Karpas-422 (cell line): ENCODE results near the gene HSPA9. TPM values are rescaled to one million over a fixed set of nuclear protein-coding genes. Genes with fewer than 3 reads are reported as not detected.

ENCODE experiments used
- DNase-seq: peaks from one replicate; pipeline ENCODE4 v3.0.0-alpha.2; 2015
- H2AFZ ChIP-seq: fragments of 200-600 bp; sonication (generic); 2 replicates; pipeline ENCODE4 v1.6.1; 2014; ENCODE audit warnings: antibody characterized with exemption, low read length, mixed read lengths
- H3K27ac ChIP-seq: fragments of 200-600 bp; sonication (generic); 2 replicates; pipeline ENCODE4 v1.5.1; 2014; ENCODE audit warnings: mild to moderate bottlenecking, low read length, moderate library complexity
- H3K27me3 ChIP-seq: fragments of 200-600 bp; sonication (generic); 2 replicates; pipeline ENCODE4 v1.6.1; 2014; ENCODE audit warnings: low read length, mixed read lengths
- H3K36me3 ChIP-seq: fragments of 200-600 bp; sonication (generic); 2 replicates; pipeline ENCODE4 v1.6.1; 2014; ENCODE audit warnings: low read length, mixed read lengths; ENCODE audit not compliant: insufficient read depth
- H3K4me1 ChIP-seq: fragments of 200-600 bp; sonication (generic); 2 replicates; pipeline ENCODE4 v1.6.1; 2014; ENCODE audit warnings: mild to moderate bottlenecking, low read length, mixed read lengths
- H3K4me2 ChIP-seq: fragments of 200-600 bp; sonication (generic); 2 replicates; pipeline ENCODE4 v1.6.1; 2014; ENCODE audit warnings: low read length, low read depth, mild to moderate bottlenecking; ENCODE audit not compliant: poor library complexity, severe bottlenecking
- H3K4me3 ChIP-seq: fragments of 200-600 bp; sonication (generic); 2 replicates; pipeline ENCODE4 v1.5.1; 2014; ENCODE audit warnings: mild to moderate bottlenecking, antibody characterized with exemption, low read length, mixed read lengths
- H3K79me2 ChIP-seq: fragments of 200-600 bp; sonication (generic); 2 replicates; pipeline ENCODE4 v1.6.1; 2014; ENCODE audit warnings: mild to moderate bottlenecking, low read length, mixed read lengths
- H3K9ac ChIP-seq: fragments of 200-600 bp; sonication (generic); 2 replicates; pipeline ENCODE4 v1.6.0; 2014; ENCODE audit warnings: low read length
- H3K9me2 ChIP-seq: fragments of 200-600 bp; sonication (generic), shearing (Covaris generic); replicated peaks from 2 replicates; pipeline ENCODE4 v1.6.0; 2014; ENCODE audit warnings: mild to moderate bottlenecking, low read length, moderate library complexity; ENCODE audit not compliant: insufficient read depth
- H3K9me3 ChIP-seq: fragments of 300-700, 200-600 bp; sonication (generic); 2 replicates; pipeline ENCODE4 v1.6.1; 2014; ENCODE audit warnings: low read length, mixed read lengths
- H4K20me1 ChIP-seq: fragments of 200-600 bp; sonication (generic); 2 replicates; pipeline ENCODE4 v1.6.1; 2014; ENCODE audit warnings: mild to moderate bottlenecking, antibody characterized with exemption, low read length, low read depth; ENCODE audit not compliant: insufficient read depth
- total RNA-seq: library from RNA; depleted of rRNA; stranded (reverse); fragments of >200 nt; shearing (Covaris generic); gene quantifications from 2 replicates; pipeline ENCODE4 v1.2.3, GENCODE V29; 2014; ENCODE audit warnings: low replicate concordance

The HSPA9 gene
- total RNA-seq, 1 experiment from 2014 or later, result 269 TPM

DNA sequence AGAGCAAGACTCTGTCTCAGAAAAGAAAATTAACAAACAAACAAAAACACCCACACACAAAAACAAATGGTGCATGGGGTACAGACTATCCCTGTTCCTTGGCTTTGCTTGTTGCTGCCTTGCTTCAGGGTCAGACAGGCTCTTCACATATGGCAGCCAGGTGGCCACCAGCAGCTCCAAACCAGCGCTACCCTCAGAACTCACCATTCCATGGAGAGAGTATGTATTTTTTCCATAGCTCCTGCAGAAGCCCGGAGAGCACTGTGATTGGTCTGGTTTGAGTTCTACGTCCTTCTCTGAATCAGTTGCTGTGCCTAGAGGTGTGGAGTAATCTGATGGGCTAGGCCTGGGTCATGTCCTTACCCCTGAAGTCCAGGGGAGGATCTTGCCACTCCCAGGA lies 25.2 kb upstream of the HSPA9 start:
- Histone ChIP-seq H3K4me3 (no peak overlapping the region), H3K9me2 (no peaks in the 10 kb centered on the region), H3K36me3 (no peaks in the 10 kb centered on the region), H3K4me1 (0 out of 2 replicates have a peak, but pooled peaks cover 4% of the 10 kb centered on the region), H3K27ac (no peak overlapping the region), H3K9me3 (no peaks in the 10 kb centered on the region), H2AFZ (no peak overlapping the region), H3K4me2 (no peak overlapping the region), H3K9ac (no peak overlapping the region), H3K79me2 (no peaks in the 10 kb centered on the region), H3K27me3 (no peaks in the 10 kb centered on the region; the same call in 1 of the 2 replicates), H4K20me1 (no peaks in the 10 kb centered on the region)
- no peak for DNase-seq

DNA sequence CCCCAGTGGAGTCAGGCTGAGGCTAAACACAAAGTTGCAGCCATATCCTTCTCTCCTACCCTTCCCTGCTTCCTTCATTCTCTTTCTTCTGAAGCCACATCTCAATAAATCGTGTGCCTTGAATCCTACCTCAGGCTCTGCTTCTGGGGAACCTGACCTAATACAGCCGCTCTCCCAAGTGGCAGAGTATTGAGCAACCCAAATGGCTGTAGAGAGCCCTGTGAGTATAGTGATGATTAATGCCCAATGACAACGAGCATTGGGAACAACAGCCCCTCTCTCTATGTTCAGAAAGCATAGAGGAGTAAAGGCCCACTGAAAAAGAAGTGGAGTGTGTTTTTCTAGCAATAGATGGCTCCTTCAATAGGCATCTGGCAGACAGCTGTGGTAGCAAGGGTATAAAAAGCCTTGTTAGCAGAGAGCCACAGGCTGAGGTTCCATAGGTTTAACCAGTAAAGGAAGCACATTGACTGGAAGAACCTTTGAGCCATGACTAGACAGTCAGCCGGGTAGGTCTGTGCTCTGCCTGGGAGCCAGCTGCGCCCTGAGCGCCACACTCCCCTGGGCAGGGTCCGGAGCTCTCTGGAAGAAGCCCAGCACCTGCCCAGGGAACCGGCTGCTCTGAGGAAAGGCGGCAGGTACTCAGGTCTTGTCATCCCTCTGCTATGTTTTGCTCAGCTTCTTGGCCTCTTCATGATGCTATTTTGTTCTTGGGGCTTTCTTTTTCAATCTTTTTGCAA lies 22.6 kb upstream of the HSPA9 start:
- DNase-seq, result no peak
- no peaks in the 10 kb centered on the region for H3K9me3 ChIP-seq
- no peaks in the 10 kb centered on the region for H3K79me2 ChIP-seq
- no peaks in the 10 kb centered on the region for H3K9me2 ChIP-seq
- H2AFZ ChIP-seq, result no peak overlapping the region
- no peak overlapping the region for H3K4me2 ChIP-seq
- H3K4me1 ChIP-seq, result 0 out of 2 replicates have a peak, but pooled peaks cover 4% of the 10 kb centered on the region
- H3K4me3 ChIP-seq, result no peak overlapping the region
- no peaks in the 10 kb centered on the region; the same call in 1 of the 2 replicates for H3K27me3 ChIP-seq
- no peaks in the 10 kb centered on the region for H4K20me1 ChIP-seq
- H3K9ac ChIP-seq, result no peak overlapping the region
- H3K36me3 ChIP-seq, result no peaks in the 10 kb centered on the region
- H3K27ac ChIP-seq, result no peak overlapping the region

DNA sequence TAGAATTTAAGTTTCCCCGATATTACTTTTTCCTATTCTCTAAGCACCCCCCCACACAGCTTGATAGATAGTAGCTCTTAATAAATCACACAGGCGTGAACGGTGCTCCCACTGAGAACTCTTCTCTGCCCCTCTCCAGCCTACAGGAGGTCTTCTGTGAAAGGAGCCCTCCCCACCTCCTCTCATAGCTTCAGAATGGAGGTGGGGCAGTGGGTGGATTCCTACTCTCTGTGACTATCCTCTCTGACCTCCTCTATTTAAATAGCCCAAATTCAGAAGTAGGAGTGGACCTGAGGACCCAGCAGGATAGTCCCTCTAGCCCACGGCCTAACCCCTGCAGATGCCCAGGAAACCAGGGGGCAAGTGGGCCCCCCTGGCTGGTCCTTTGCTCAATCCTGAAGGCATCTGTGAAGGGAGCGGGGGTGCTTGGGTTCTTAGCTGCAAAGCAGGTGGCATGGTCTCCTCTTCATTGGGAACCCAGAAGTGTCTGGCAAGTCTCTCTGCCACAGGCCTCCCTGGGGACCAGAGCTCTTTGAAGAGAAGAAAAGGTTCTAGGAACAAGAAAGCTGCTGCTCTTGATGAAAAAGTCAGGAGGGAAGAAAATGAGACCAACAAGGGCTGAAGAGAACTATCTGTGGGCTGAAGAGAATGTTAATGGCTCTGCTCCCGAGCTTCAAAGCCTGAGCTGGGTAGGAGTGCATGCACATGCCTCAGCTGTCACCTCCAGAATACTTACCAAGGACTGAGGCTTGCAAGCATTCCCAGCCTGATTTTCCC lies 21.1 kb upstream of the HSPA9 start:
- no peaks in the 10 kb centered on the region for H4K20me1 ChIP-seq
- H3K4me3 ChIP-seq, result no peak overlapping the region
- no peaks in the 10 kb centered on the region for H3K79me2 ChIP-seq
- no peak overlapping the region for H2AFZ ChIP-seq
- no peaks in the 10 kb centered on the region for H3K9me3 ChIP-seq
- no peak overlapping the region for H3K4me2 ChIP-seq
- peak; percentile 49 for DNase-seq
- no peaks in the 10 kb centered on the region; the same call in 1 of the 2 replicates for H3K27me3 ChIP-seq
- H3K27ac ChIP-seq, result no peak overlapping the region
- H3K4me1 ChIP-seq, result 0 out of 2 replicates have a peak, but pooled peaks cover 4% of the 10 kb centered on the region
- no peaks in the 10 kb centered on the region for H3K36me3 ChIP-seq
- H3K9me2 ChIP-seq, result no peaks in the 10 kb centered on the region
- no peak overlapping the region for H3K9ac ChIP-seq

DNA sequence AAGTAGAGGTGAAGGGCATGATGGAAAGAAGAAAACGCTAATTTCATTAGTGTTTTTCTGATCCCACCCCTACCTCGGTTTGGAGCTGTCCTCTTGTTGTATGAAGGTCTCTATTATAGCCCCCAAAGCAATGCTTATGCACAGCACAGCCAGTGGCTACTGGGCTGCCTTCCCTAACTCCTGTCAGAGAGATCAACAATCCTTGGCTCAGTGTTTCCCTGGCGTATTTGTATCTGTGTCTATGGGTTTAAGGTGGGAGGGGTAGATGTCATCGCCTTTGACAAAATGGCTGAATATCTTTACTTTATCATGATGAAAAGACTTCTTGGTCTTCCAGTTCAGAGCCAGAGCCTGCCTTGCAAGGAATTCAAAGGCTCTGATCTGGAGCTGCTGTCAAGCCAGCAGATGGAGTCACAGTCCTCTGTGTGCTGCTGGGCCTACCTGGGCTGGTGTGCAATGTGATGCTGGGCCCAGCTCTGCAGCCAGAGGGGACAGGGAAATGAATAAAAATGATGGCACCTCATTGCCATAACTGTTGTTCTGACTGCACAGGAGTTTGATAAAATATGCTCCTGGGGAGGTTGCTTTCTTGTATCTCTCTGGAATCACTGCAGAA lies 20.1 kb upstream of the HSPA9 start:
- no peak overlapping the region for H3K27ac ChIP-seq
- H3K9ac ChIP-seq, result no peak overlapping the region
- H4K20me1 ChIP-seq, result no peaks in the 10 kb centered on the region
- H3K79me2 ChIP-seq, result no peaks in the 10 kb centered on the region
- H3K9me3 ChIP-seq, result no peaks in the 10 kb centered on the region
- 0 out of 2 replicates have a peak, but pooled peaks cover 4% of the 10 kb centered on the region for H3K4me1 ChIP-seq
- H3K27me3 ChIP-seq, result no peaks in the 10 kb centered on the region; the same call in 1 of the 2 replicates
- DNase-seq, result no peak
- H2AFZ ChIP-seq, result no peak overlapping the region
- H3K9me2 ChIP-seq, result no peaks in the 10 kb centered on the region
- H3K4me2 ChIP-seq, result no peak overlapping the region
- H3K36me3 ChIP-seq, result no peaks in the 10 kb centered on the region
- no peak overlapping the region for H3K4me3 ChIP-seq

DNA sequence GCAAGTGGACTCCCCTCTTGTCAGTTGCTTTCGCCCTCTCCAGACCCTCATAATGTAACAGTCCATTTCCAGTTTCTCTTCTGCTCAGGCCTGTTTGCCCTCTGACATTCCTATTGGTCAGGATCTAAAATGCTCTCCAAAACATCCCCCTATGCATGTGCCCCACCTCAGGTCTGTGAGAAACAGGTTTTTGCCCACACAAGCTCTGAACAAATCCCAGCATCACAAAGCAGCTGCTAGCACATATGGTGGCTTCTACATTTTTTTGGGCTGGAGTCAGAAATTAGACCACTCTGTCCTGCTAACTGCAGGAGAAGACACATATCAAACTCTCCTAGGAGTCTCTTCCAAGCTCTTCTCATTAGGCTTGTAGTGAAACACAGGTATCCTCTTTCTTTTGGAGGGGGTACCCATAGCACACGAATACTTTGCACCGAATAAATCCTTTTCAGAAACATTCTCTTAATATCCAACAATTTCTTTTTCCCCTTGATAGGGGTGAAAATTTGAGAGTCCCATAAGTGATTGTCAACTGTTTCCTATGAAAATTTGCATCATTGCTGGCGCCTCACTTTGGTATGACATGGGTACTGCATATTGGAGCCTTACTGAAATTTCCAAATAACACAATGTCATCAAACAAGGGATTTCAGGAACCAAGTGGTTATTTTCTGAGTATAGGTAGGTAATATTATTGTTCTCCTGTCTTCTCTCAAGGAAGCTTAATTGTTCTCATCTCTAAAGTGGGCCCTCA lies 19.3 kb upstream of the HSPA9 start:
- Histone ChIP-seq H3K9ac (no peak overlapping the region), H4K20me1 (no peaks in the 10 kb centered on the region), H3K27ac (no peak overlapping the region), H3K9me2 (no peaks in the 10 kb centered on the region), H3K4me3 (no peak overlapping the region), H3K27me3 (no peaks in the 10 kb centered on the region; the same call in 1 of the 2 replicates), H3K9me3 (no peaks in the 10 kb centered on the region), H2AFZ (no peak overlapping the region), H3K36me3 (no peaks in the 10 kb centered on the region), H3K4me1 (0 out of 2 replicates have a peak, but pooled peaks cover 4% of the 10 kb centered on the region), H3K4me2 (no peak overlapping the region), H3K79me2 (no peaks in the 10 kb centered on the region)
- DNase-seq, result no peak

DNA sequence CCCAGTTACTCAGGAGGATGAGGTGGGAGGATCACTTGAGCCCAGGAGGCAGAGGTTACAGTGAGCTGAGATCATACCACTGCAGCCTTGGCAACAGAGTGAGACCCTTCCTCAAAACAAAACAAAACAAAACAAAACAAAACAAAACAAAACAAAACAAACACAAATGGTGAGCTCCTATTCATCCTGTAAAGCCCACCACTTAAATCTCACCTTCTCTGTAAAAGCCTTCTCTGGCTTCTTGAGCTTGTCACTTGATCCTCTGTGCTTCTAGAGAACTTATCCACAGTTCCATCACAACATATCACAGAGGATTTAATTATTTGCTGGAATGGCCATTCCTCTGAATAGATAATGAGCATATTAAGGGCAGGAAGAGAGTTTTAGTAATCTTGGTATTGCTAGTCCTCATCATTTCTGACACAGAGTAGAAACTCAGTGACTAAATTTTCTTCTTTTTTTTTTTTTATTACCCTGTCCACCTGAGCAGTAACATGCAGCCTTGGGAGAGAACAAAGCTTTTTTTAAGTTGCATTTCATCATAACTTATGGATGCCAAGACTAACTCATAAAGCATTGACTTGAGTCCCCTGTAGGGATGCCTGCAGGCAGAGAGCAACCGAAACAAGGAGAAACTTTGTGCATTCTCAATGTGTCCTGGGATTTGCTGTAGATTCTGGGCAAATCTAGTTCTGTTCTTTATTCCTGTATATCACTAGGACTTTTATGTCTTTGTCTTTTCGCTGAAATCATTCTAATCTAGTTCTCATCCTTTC lies 13.0 kb upstream of the HSPA9 start:
- H3K9ac ChIP-seq, result no peak overlapping the region

DNA sequence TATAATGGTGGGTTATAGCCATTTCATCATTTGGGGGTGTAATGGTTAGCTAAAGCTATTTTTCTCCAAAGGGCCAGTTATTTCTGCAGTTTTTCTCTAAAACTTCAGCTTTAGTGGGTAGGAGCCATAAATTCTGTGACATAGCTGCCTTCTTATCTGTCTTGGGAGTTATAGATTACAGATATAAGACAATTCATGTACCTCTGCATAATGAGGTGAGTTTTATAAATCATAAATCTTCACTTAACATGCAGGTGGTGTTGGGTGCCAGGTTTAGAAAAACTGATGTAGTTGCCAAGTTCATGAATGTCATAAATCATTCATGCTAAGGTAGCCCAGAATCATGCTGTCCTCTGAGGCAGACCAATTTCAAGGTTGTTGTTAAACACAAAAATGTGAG lies 10.0 kb upstream of the HSPA9 start:
- no peaks in the 10 kb centered on the region for H3K36me3 ChIP-seq

More for the DNA sequence above, 13.0 kb upstream of the HSPA9 start:
- no peak for DNase-seq
- Histone ChIP-seq H3K9me2 (no peaks in the 10 kb centered on the region), H3K79me2 (no peaks in the 10 kb centered on the region), H3K4me2 (no peak overlapping the region), H3K4me1 (no peaks in the 10 kb centered on the region), H3K9me3 (no peaks in the 10 kb centered on the region), H4K20me1 (no peaks in the 10 kb centered on the region), H3K36me3 (no peaks in the 10 kb centered on the region), H3K27ac (no peak overlapping the region), H2AFZ (no peak overlapping the region), H3K27me3 (no peaks in the 10 kb centered on the region), H3K4me3 (no peak overlapping the region)

More for the DNA sequence above, 10.0 kb upstream of the HSPA9 start:
- no peak overlapping the region for H3K9ac ChIP-seq
- no peaks in the 10 kb centered on the region for H3K9me2 ChIP-seq
- H4K20me1 ChIP-seq, result no peaks in the 10 kb centered on the region
- H3K4me3 ChIP-seq, result no peak overlapping the region
- DNase-seq, result no peak
- no peak overlapping the region for H2AFZ ChIP-seq
- no peaks in the 10 kb centered on the region for H3K4me1 ChIP-seq
- H3K27me3 ChIP-seq, result no peaks in the 10 kb centered on the region
- H3K4me2 ChIP-seq, result no peak overlapping the region
- no peak overlapping the region for H3K27ac ChIP-seq
- no peaks in the 10 kb centered on the region for H3K79me2 ChIP-seq
- no peaks in the 10 kb centered on the region for H3K9me3 ChIP-seq
